Measurements from ENCODE around the gene ABO.
"Not testable (repeated sequence)": the region's sequence is repeated elsewhere in the genome, so short reads cannot be mapped to it uniquely, and the experiment has no call there.

The ABO gene

DNA sequence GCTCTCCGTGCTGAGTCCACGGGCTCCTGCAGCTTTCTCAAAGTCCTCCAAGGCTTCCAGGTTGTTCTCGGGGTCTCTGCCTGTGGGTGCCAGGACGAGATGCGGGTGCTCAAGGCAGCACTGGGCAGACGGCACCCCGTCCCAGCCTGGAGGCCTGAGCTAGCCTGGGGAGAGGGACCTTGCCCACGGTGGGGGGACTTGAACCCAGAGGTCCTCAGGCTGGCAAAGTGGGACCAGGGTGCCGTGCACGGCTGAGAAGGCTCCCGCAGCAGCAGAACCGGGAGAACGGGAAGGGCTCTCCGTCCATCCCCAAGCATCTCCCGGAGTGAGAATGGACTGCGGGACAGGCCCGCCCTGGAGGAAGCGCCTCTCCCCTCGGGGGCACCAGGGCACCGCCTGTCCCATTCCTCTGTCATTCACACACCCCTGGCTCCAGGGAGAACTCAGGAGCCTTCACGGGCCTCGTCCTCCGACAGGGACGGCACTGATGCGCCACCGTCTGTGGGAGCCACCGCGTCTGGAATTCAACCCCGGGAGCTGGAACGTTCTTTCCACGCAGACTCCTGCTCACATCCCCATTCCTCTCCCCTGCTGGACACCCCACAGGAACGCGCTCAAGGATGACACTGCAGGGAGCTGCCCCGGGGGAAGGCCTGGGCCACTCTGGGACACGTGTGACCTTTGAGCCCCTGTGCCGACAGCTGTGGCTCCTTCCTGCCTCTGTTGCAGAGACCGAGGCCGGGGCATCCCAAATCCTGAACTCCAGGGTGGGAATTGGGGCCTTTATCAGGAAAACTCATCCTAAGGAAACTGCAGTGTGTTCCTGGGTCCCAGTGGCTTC lies 49.6 kb downstream of the ABO start:
- no peak for DNase-seq (ENCODE audit: low spot score)

- no peak for DNase-seq (ENCODE audit: low spot score)
These were observed 50.2 kb downstream of the ABO start for GRCh38 chr9:133224762-133225161.

- DNase-seq (ENCODE audit: low spot score) = not testable (repeated sequence)
These were observed 51.7 kb downstream of the ABO start for GRCh38 chr9:133223159-133223756.

- DNase-seq (ENCODE audit: low spot score) = not testable (repeated sequence)
These were observed 53.0 kb downstream of the ABO start for GRCh38 chr9:133221994-133222393.

DNA sequence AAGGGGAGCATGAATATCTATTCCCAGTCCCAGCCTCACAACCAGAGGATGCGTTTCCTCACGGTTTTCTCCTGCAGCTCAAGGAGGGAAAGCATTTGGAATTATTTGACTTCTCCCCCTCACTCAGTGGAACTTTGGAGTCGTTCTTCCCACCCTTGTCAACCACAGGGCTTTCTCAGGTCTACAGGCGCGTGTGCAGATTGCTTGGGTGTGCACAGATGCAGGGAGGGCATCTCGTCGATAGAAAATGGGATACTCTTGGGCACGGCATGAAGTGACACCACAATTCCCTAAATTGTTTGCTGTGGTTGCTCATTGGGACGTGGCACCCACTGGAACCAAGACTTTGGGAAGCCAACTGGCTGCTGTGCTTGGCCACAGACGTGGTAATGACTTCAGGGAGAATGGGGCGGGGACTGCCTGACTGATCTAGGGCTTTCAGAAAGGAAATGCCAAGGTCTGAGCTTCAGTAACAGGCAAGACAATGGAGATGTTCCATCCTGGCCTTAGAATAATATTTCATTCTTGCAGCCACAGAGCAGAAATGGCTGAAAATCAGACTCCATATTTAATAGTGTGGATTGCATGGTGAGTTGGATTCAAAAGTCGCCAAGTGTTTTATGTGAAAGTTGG lies 53.7 kb downstream of the ABO start:
- no peak for DNase-seq (ENCODE audit: low spot score)

GRCh38 chr9:133218049-133218975 lies 56.7 kb downstream of the ABO start:
- not testable (repeated sequence) for DNase-seq (ENCODE audit: low spot score)

- DNase-seq (ENCODE audit: low spot score) = not testable (repeated sequence)
These were observed 57.5 kb downstream of the ABO start for GRCh38 chr9:133217333-133217988.

DNA sequence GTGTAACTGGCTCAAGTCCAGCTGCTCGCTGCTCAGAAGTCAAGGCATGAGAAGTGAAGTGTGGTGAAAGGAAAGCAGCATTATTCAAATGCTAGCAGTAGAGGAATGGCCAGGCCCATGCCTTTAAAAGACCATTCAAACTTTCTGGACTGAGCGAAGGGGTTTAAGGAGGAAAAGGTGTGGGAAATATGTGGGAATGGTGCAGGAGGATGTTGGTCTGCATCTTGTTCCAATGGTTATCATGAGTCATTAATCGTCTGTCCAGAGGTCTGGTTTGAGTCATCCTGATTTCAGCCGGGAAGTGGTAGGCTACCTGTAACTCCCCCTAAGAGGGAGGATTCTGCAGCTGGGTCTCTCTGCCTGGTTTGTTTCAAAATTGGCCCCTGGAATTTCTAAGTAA lies 60.7 kb downstream of the ABO start:
- DNase-seq (ENCODE audit: low spot score) = not testable (repeated sequence)

- no peak for DNase-seq (ENCODE audit: low spot score)
These were observed 64.4 kb downstream of the ABO start for GRCh38 chr9:133210609-133211008.

- DNase-seq (ENCODE audit: low spot score) = no peak
These were observed 64.8 kb downstream of the ABO start for GRCh38 chr9:133210202-133210532.

DNA sequence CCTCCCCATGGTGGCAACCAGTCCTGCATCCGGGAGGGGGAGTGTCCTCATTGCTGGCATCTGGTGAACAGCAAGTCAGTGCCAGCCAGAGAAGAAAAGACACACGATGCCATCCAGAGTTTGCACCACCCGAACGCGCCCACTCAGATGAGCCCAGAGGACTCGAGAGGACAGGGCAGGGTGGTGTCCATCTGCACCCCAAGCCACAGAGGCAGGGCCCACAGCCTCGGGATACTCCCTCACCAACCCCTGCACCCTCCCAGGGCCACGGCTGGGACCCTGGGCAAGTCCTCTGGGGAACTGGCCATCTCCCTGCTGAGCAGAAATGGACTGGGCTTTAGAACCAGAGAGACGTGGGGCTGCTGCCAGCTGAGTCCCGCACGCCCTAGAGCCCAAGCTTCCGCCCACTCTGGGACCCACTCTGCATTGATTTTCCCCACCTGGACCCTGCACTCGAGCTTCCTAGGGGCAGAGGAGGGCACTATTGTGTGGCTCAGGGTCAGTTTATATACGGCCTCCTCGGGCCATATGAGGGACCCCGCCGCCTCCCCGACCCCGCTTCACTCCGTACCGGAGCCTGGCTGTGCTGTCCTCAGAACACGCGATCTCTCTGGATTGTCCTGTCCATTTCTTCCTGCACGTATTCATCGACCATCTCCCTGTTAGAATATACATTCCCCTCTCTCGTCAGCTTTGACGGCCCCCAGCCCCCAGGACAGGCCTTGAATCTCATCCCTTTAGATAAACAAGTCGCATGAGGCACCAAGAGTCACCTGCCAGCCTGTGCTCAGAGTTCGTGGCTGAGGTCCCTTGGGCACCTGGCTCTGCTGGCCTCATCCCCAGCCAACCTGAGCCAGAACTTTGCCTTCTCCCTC lies 65.4 kb downstream of the ABO start:
- not testable (repeated sequence) for DNase-seq (ENCODE audit: low spot score)

GRCh38 chr9:133208880-133209300 lies 66.1 kb downstream of the ABO start, which contains the start of gene OBP2B:
Gene OBP2B (minus strand): TSS chr9:133209250. CDS start chr9:133209199, 51 bp downstream.
- not testable (repeated sequence) for DNase-seq (ENCODE audit: low spot score)

DNA sequence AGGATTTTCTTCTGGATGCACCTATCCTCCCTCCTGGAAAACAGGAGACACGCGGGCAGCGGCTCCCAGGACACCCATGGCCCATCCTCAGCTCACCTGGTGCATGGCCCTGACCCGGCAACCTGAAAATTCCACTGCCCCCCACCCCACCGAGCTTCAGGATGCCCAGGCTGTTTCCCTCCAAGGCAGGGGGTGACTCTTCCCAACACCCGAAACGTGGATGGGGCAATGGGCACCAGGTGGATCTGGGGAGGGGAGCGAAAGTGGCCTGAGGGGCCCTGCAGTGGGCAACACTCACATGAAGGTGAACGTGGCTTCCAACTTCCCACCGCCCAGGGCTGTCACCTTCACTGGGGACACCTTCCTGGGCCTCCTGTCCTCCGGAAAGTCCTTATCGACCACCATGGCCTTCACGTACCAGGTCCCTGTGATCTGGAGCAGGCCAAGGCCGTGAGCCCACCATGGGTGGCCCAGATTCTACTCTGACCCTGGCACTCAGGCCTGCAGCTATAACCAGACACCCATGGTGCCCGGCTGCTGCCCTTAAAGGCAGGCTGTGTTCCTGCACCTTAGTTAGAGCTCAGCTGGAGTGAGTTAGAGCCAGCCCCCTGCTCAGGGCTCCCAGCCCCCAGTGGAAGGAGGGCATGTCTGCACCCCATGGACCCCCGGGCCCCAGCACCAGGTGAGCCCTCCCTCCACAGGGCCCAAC lies 66.7 kb downstream of the ABO start:
- not testable (repeated sequence) for DNase-seq (ENCODE audit: low spot score)

DNA sequence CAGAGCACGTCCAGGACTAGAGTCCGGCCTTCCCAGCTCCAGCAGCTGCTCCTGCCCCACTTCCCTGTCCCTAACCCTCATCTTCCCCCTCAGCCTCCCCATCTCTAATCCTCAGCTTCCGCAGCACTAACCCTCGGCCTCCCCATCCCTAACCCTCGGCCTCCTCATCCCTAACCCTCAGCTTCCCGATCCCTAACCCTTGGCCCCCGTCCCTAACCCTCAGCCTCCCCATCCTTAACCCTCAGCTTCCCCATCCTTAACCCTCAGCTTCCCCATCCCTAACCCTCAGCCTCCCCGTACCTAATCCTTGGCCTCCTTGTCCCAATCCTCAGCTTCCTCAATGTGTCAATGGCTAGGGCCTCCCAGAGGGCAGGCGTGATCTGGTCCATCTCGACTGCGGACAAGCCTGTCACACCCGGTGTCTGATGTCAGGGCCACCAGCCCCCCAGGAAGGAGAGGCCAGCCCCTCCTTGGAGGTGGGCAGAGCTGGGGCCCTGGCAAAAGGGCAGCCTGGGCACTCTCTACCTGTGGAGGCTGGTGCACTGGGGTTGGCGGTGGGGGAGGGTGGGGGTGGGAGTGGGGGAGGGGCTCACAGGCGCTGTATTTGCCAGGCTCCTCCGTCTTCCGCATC lies 67.3 kb downstream of the ABO start:
- no peak for DNase-seq (ENCODE audit: low spot score)

- DNase-seq (ENCODE audit: low spot score) = no peak
These were observed 67.9 kb downstream of the ABO start for GRCh38 chr9:133207021-133207531.

- DNase-seq (ENCODE audit: low spot score) = no peak
These were observed 68.7 kb downstream of the ABO start for GRCh38 chr9:133205996-133206931.

DNA sequence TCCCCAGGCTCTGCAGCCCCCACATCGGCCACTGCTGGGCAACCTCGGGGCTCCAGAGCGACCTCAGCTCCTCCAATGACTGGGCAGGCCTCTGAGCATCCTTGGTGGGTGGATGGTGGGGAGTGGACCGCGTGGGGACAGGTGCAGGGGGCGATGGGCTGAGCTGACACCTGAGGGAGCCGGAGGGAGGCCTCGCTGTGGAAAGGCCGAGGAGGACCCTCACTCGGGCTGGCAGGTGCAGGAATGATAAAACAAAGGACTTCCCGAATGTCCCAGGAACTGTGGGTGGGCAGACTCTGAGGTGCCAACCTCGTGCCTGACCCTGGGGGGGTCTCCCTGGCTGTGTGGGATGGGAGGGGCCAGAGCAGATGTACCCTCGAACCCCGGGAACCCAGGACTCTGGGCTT lies 69.5 kb downstream of the ABO start:
- not testable (repeated sequence) for DNase-seq (ENCODE audit: low spot score)
